Measurements from ENCODE around the gene TRAF3IP1. TPM values are rescaled to one million over a fixed set of nuclear protein-coding genes. Genes with fewer than 3 reads are reported as not detected.
"Not testable (repeated sequence)": the region's sequence is repeated elsewhere in the genome, so short reads cannot be mapped to it uniquely, and the experiment has no call there.

Gene TRAF3IP1
- total and polyA plus RNA-seq, 12 donors, result 4.0 to 20.4 (median 10.4) TPM

DNA sequence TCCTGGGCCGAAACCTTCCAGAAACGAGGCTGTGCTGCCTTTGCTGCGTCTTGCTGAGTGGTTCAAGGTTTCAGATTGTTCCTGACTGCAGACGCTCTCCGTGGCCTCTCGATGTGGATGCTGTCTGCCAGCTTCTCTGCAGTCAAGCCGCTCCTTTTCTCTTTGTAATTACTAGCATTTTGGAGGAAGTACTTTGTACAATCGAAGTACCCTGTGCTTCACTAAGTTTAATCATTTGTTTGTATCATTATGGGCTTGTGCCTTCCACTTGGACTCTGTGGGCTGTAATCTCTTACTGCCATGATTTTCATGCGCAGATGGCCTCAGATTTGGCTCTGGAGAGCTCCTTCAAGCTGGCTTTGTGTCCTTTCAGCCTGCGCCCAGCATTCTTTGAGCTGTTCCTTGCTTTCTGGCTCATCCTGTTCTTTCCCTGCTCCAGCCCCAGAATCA is 49.3 kb downstream of the TRAF3IP1 start:
- no peaks in the 10 kb centered on the region for H3K27me3 ChIP-seq
- H3K9me3 ChIP-seq, result no peaks in the 10 kb centered on the region
- ATAC-seq (peak in 1 of 8 donors; percentile 46), DNase-seq (no peak)
- intact Hi-C loops (cut with DNase I), result loop anchor here (1.0 to 10.0 kb wide), 9 partner anchors 88 to 605 kb away; no protein-coding TSS in a partner anchor
- H3K27ac ChIP-seq, result no peak overlapping the region
- no peaks in the 10 kb centered on the region for H3K36me3 ChIP-seq
- H3K4me3 ChIP-seq, result no peak overlapping the region
- H3K4me1 ChIP-seq, result peaks cover 0 to 3% (median 0%) of the 10 kb centered on the region in 9 donors
- 77 to 84% methylated on average over 10 of the region's 10 CpGs for WGBS, 2 donors
- TF ChIP-seq, protein P1, sequence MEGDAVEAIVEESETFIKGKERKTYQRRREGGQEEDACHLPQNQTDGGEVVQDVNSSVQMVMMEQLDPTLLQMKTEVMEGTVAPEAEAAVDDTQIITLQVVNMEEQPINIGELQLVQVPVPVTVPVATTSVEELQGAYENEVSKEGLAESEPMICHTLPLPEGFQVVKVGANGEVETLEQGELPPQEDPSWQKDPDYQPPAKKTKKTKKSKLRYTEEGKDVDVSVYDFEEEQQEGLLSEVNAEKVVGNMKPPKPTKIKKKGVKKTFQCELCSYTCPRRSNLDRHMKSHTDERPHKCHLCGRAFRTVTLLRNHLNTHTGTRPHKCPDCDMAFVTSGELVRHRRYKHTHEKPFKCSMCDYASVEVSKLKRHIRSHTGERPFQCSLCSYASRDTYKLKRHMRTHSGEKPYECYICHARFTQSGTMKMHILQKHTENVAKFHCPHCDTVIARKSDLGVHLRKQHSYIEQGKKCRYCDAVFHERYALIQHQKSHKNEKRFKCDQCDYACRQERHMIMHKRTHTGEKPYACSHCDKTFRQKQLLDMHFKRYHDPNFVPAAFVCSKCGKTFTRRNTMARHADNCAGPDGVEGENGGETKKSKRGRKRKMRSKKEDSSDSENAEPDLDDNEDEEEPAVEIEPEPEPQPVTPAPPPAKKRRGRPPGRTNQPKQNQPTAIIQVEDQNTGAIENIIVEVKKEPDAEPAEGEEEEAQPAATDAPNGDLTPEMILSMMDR (IDR thresholded peaks at IDR 0.05), result no peak

DNA sequence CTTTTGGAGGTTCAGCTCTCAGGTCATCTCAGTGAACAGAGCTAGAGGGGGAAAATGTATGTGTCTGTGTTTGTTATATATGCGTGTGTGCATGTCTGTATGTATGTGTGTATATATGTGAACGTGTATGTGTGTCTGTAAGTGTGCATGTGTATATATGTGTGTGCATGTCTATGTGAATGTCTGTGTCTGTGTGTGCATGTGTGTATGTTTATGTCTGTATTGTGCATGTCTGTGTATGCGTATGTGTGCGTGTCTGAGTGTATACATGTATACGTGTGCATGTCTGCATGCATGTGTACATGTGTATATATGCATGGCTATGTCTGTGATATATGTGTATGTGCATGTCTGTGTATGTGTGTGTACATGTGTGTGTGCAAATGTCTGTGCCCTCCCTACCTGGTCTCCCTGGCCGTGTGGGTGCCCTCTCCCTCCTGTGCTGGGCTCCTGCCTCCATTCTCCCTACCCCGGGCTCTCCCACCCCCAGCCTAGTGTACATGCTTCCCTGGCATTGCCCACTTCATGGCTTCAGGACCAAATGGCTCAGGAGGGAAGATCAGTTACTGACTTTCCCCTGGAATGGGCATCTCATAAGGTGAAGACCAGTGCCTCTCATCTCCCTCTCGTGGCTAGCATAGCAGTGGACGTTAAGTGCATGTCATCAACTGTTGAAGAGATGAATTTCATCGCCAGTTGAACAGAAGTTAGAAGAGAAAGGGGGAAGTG is 49.9 kb downstream of the TRAF3IP1 start:
- no peaks in the 10 kb centered on the region for H3K9me3 ChIP-seq
- intact Hi-C loops (cut with DNase I), result loop anchor here (1.0 to 10.0 kb wide), 8 partner anchors 87 to 417 kb away; no protein-coding TSS in a partner anchor

DNA sequence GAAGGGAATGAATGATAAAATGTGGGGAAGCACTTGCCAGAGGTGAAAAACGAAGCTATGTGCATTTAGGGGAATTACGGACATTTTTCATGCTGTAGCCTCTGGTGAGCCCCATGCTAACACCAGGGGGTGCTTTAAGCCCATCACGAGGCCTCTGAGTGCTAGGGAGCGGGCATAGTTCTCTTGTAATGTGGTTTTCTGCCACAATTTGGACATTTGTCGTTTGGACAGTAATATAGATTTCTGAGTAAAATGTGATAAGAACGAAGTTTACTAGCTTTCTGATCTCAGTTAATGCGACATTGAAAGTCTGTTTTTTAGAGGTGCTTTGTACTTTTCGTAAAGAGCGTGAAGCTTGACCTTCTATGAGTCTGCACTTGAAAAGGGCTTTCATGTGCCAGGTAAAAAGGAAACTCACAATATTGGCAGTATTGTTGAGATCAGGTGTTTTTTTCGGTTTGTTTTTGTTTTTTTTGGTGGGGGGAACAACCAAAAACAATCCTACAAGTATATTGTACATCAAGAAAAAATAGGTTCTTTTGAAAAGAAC is 50.6 kb downstream of the TRAF3IP1 start:
- peak; percentile 89 to 99 (median 94) for ATAC-seq
- H3K27ac ChIP-seq, result no peak overlapping the region
- peak; percentile 43 to 48 for DNase-seq
- H3K4me3 ChIP-seq, result no peak overlapping the region
- 32 to 41% methylated on average over 10 of the region's 10 CpGs for WGBS, 2 donors
- peaks cover 0 to 3% (median 0%) of the 10 kb centered on the region in 9 donors for H3K4me1 ChIP-seq
- no peaks in the 10 kb centered on the region for H3K27me3 ChIP-seq
- intact Hi-C loops (cut with DNase I), result loop anchor here (1.0 to 10.0 kb wide), 8 partner anchors 86 to 416 kb away; no protein-coding TSS in a partner anchor
- no peaks in the 10 kb centered on the region for H3K9me3 ChIP-seq
- no peaks in the 10 kb centered on the region for H3K36me3 ChIP-seq
- TF ChIP-seq, protein P1 (IDR thresholded peaks at IDR 0.05), result peak; percentile 53 to 89 (median 81)

More for the DNA sequence above, 49.9 kb downstream of the TRAF3IP1 start:
- 78 to 87% methylated on average over 10 of the region's 10 CpGs for WGBS, 2 donors
- no peaks in the 10 kb centered on the region for H3K36me3 ChIP-seq
- peaks cover 0 to 3% (median 0%) of the 10 kb centered on the region in 9 donors for H3K4me1 ChIP-seq
- H3K27me3 ChIP-seq, result no peaks in the 10 kb centered on the region
- ATAC-seq (peak in 7 of 8 donors; percentile 14 to 66 (median 47)), DNase-seq (no peak)
- TF ChIP-seq, protein P1 (IDR thresholded peaks at IDR 0.05), result no peak
- no peak overlapping the region for H3K4me3 ChIP-seq
- no peak overlapping the region for H3K27ac ChIP-seq

DNA sequence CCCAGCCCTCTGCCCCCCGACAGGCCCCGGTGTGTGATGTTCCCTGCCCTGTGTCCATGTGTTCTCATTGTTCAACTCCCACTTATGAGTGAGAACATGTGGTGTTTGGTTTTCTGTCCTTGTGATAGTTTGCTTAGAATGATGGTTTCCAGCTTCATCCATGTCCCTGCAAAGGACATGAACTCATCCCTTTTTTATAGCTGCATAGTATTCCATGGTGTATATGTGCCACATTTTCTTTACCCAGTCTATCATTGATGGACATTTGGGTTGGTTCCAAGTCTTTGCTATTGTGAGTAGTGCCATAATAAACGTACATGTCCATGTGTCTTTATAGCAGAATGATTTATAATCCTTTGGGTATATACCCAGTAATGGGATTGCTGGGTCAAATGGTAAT is 52.0 kb downstream of the TRAF3IP1 start:
- intact Hi-C loops (cut with DNase I), result loop anchor here in 7 of 10 donors (5.0 to 10.0 kb wide), 4 partner anchors 85 to 415 kb away; no protein-coding TSS in a partner anchor
- H3K4me1 ChIP-seq, result peaks cover 0 to 12% (median 7%) of the 10 kb centered on the region in 9 donors
- DNase-seq, H3K27me3 ChIP-seq, H3K9me3 ChIP-seq, H3K4me3 ChIP-seq, ATAC-seq, H3K27ac ChIP-seq, H3K36me3 ChIP-seq: not testable (repeated sequence)
- 97 to 98% methylated on average over 3 of the region's 3 CpGs for WGBS, 2 donors
